NCI-H82 (cell line): ENCODE results near the gene PIK3C2B.
"Not testable (repeated sequence)": the region's sequence is repeated elsewhere in the genome, so short reads cannot be mapped to it uniquely, and the experiment has no call there.

Source experiments
- DNase-seq: peaks from one replicate; lab custom pipeline; 2025; lab: John Stamatoyannopoulos, UW

Gene PIK3C2B

DNA sequence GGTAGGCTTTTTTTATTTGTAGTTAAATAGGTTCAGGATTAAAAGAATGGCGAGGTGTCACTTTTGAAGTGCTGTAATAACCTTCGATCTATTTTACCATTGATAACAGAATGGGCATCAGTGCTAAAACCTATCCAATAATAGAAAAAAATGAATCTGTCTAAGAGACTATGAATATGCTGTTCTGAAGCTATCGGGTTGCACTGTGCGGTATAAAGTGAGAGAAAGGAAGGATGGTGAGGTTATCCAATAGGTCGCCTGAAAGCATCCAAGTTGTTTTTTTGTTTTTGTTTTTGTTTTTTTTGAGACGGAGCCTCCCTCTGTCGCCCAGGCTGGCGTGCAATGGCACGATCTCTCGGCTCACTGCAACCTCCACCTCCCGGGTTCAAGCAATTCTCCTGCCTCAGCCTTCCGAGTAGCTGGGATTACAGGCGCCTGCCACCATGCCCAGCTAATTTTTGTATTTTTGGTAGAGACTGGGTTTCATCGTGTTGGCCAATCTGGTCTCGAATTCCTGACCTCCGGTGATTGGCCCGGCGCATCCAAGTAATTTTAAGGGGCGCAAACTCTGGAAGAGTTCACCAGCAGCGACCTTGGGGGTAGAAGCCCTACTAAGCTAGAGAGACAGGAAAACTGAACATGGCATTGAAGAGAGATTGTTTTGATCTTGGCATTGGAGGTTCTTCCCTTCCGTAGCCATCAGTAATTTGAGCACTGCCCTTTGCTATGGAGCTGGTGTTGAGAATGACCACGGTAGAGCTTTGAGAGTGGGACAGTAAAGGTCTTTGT is 12.9 kb upstream of the PIK3C2B start:
- peak; percentile 83 for DNase-seq

DNA sequence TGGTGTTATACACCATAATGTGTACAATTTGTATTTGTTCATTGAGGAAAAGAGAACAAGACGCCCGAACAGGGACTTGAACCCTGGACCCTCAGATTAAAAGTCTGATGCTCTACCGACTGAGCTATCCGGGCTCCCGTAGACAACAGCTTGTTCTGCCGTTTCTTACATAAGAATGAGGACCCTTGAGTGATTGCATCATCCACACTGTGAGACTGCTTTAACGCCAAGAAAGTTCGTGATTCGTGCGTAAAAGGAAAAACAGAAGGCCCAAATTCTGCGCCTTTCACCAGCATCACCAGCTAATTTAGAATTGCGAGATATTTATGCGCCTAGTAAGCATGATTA is 12.3 kb upstream of the PIK3C2B start:
- DNase-seq, result peak; percentile 98

DNA sequence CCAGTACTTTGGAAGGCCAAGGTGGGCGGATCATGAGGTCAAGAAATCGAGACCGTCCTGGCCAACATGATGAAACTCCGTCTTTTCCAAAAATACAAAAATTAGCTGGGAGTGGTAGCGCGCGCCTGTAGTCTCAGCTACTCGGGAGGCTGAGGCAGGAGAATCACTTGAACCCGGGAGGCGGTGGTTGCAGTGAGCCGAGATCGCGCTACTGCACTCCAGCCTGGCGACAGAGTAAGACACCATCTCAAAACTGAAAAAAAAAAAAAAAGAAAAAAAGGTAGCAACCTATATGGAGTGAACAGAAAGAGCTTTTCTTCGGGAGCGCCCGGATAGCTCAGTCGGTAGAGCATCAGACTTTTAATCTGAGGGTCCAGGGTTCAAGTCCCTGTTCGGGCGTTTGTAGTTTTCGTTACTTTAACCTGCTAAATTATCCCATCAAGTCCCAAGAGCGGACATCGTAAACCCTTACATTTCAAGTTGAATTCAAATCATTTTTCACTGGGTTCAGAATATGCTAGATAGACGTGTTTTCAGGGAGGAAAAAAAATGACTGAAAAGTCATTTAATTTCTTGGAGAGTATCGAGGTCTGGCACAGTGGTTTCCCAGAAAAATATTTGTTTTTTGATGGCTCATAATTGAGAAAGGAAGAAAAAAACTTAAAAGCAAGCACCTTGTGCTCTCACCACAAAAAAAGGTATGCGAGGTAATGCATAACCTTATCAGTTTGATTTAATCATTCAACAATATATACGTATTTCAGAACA is 11.8 kb upstream of the PIK3C2B start:
- DNase-seq, result peak; percentile 97

DNA sequence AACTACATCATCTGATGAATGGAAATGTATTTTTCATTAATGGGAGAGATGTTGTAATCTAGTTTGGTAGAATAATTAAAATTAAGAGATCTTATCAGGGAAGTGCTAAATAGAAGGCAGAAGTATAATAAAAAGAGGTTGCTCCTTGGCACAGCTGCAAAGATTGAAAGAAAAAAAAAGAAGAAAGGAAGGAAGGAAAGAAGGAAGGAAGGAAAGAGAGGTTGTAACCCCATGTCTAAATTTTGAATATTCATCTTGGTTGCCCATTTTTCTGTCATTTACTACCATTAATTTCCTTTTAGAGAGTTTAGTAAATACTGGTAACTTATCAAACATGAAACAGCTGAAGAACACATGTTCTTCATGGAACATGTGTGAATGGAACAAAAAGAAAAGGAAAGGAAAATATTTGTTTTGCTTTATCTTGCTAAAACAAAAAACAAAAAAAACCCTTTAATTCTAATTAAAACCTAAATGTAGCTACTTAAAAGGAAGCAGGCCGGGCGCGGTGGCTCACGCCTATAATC is 11.1 kb upstream of the PIK3C2B start:
- no peak for DNase-seq

DNA sequence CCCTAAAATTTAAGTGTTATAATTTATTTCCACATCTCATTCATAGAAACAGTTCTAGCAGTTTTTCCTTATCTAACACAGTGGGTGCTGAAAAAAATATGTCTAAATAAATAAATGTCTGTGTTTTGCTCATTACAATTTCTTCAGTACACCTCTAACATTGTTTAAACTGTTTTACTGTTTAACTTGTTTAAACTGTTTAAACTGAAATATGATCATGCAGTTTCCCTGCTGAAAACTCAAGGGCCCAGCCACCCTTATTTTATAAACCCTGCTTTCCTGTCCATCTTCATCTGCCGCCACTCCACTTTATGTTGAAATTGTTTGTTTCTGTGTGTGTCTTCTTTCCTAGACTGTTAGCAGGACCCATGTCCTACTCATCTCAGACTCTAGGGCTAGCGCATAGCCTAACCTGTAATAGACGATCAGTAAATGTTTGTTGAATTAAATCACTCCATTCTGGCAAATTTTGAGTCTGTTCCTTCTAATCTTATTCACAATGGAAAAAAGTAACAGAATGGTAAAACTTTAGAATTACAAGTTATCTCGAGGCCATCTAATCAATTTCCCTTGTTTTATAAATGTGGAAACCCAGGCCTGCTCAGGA is 9.4 kb upstream of the PIK3C2B start:
- DNase-seq, result no peak

DNA sequence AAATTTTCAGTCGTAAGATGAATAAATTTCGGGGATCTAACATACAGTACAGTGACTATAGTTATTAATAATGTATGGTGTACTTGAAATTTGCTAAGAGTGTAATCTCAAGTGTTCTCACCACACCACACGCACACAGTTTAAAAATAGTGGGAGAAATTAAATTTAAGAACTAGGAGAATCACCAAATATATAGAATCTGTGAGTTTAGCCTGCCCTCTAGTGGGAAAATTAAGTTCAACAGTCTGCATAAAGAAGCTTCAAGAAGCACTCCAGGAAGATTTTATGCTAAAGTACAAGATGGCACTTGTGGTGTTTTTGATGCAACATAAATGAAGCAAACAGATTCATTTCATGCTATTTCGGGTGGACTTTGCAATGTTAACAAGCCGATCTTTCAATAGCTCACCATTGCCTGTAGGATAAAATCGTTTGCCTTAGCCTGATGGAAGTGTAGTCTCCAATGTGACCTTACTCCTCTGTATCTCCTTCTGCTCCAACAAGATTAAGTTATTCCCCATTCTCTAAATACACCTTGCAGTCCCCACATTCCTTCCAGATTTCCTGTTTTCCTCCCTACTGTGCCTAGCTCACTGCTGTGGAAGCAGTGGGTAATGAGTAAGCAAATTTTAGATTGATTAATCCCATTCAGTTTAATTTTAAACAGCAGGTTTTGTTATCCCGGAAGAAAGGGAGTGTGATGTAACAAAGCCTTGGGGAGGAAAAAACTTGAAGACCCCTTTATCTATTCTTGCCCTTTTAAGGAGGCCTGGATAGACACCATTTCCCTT is 8.7 kb upstream of the PIK3C2B start:
- peak; percentile 84 for DNase-seq

DNA sequence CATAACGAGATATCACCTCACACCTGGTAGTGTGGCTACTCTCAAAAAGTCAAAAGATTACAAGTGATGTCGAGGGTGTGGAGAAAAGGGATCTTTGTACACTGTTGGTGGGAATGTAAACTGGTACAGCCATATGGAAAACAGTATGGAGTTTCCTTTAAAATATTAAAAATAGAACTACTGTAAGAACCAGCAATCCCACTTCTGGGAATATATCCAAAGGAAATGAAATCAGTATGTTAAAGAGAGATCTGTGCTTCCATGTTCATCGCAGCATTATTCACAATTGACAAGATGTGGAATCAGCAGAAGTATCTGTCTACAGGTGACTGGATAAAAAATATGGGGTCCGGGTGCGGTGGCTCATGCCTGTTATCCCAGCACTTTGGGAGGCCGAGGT is 7.6 kb upstream of the PIK3C2B start:
- DNase-seq, result no peak

DNA sequence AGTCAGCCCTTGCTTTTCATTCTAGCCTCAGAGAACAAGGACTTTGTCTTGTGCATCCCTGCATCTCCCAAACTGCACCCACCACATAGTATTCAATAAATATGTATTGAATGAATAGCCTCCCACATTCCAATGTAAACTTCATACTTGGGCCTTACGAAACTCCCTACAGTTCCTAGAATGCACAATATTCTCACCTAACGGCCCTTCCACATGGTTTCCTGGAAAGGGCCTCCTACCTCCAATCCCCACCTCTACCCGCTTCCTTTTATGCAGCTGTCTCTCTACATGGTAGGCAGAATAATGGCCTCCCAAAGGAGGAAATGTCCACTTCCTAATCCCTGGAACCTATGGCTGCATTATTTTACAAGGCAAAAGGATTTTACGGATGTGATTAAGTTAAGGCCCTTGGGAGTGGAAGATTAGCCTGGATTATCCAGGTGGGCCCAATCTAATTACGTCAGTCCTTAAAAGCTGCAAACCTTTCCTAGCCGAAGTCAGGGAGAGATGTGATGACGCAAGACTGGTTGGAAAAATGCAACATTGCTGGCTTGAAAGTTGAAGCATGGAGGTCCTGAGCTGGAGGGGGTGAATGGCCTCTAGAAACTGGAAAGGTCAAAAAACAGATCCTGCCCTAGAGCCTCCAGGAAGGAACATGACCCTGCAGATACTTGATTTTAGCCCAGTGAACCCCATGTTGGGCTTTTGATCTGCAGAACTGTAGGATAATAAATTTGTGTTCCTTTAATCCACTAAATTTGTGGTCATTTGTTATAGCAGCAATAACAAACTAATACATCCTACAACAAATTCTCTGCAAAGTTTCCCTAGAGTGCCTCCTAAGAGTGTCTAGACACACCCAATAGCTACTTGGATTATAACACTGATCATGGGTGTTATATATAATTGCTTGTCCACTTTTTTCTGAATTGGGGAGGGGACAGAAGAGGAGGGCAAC is 5.2 kb upstream of the PIK3C2B start:
- peak; percentile 98 for DNase-seq

DNA sequence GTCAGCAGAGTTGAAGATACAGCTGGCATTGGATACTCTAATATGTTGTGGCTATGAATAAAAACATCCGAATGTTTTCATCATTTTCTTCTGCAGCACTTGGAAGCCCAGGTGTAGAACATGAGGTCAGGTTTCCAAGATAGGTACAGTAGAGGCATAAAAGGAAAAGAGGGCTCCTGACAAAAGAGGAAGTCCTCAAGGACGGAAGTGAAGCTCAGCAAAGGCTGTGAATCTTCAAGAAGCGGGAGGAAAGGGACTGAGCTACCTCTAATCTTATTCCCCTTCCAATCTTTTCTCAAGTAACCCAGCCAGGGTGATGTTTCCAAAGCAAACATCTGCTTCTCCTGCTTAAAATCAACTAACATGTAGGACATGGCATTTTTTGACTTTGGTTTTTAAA is 4.4 kb upstream of the PIK3C2B start:
- DNase-seq, result no peak

DNA sequence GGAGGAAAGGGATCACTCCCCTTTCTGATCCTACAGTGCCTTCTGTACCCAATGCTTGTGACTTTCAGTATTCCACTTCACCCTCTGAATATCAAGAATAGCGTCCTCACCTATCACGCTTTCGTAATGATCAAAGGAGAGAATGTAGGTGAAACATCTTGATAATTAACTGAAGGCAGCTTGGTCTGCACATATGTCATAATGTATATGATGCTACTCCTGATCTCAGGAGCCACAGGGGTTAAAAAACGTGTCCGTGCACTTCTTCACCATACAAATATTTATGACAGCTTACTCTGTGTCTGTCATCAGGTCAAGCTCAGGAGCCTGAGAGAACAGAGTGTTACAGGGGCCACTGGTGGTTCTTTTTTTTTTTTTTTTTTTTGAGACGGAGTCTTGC is 1.2 kb upstream of the PIK3C2B start:
- no peak for DNase-seq

DNA sequence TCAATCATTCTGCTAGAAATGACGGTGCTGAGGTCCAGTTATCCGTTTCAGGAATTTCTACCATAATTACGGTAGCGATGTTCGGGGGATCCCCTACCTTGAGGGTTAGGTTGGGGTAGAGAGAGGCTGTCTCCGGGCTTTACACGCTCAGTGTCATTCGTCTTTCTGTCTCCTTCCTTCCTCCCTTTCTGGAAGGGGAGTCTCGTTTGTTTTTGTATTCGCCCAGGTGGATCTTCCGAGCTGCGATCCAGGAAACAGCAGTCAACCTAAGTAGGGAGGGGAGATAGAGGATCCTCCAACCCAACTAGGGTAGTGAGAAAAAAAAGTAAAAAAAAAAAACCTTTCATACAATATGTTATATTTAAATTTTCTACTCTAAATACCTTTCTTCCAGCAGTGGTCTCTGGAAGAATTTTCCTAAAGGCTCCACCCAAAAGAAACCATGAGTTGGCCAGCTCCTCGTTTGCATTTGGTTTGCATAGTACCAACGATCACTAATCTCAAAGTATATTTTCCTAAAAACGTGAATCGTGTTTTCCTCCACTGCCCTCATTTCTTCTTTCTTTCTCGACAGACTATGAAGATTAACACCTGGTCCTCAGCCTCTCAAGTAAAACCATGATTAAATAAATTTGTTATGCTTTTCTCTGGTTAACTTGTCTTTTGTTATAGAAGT is 611 bp upstream of the PIK3C2B start:
- no peak for DNase-seq

DNA sequence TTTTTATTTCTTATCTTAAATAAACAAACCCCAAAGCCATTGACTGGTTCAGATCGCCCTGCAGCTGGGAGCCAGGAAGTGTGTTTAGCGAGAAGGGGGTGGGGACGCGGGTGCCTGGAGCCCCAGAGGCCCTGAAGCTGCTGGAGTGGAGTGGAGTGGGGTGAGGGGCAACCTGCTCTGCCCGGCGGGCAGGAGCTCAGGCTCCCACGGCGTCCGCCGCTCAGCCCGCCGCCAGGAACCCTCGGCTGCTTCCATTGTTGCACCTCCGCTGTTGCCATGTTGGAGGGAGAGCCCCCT is 673 bp downstream of the PIK3C2B start:
- peak; percentile 71 for DNase-seq

DNA sequence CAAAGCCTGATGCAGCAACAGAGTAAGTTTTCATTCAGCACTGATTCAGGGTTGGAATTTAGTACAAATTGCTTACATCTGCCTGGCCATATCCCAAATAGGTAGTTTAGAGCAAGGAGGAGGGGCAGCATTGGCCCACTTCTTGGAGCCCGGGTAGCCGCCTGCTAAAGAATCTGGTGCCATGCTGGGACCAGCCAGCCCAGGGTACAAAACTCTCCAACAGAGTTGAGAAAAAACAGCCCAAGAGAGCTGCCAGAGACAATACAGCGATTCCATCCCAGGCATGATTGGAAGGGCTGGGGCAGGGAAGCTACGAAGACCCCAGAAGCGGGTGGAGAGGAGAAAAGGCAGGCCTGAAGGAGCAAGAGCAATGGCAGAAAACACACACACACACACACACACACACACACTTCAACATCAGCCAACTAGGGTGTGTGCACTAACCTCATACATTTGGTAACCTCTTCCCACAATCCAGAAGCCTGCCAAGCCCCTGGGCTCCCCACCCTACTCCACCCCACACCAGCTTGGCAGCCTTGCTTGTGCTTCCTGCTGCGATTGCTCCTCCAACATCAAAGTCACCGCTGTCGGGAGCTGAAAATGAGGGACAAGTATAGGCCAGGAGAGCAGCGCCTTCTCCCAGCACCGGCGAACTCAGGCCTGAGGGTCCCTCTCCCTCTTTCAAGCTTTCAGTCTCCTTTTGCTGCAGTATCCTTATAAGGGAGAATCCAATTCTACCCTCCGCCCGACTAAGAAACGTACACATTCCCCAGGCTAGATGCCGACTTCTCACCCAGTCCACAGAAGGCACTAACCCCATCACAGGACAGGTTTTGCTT is 1.2 kb downstream of the PIK3C2B start:
- DNase-seq, result peak; percentile 47

DNA sequence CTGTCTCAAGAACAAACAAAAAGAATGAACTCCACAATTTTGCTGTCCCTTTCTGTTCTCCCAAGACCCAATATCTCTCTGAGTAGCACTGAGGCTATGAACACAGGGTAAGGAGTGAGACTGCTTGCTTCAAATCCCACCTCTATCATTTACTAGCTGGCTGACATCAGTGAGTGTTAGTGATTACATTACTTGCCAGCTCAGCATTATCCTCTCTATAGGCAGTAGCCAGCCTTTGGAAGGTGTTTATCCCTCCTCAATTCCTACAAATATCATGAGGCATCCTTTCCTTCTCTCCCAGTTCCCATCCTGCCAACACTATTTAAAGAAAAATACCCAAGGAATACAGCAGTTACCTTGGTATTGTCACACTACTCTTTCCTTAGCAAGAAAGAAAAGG is 3.0 kb downstream of the PIK3C2B start:
- no peak for DNase-seq

DNA sequence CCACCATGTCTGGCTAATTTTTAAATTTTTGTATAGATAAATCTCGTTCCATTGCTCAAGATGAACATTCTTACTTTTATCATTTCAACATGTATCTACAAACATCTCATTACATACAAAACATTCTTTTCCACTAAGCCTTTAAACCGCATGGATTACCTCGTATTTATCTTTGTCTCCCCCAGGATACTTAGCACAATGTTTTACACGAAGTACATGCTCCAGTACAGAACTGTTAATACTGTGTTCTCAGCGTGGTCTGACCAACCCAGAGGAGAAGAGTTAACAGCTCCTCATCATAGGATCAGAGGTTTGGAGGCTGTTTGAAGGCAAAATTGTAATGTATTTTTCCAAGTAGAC is 7.4 kb downstream of the PIK3C2B start:
- DNase-seq, result peak; percentile 52

DNA sequence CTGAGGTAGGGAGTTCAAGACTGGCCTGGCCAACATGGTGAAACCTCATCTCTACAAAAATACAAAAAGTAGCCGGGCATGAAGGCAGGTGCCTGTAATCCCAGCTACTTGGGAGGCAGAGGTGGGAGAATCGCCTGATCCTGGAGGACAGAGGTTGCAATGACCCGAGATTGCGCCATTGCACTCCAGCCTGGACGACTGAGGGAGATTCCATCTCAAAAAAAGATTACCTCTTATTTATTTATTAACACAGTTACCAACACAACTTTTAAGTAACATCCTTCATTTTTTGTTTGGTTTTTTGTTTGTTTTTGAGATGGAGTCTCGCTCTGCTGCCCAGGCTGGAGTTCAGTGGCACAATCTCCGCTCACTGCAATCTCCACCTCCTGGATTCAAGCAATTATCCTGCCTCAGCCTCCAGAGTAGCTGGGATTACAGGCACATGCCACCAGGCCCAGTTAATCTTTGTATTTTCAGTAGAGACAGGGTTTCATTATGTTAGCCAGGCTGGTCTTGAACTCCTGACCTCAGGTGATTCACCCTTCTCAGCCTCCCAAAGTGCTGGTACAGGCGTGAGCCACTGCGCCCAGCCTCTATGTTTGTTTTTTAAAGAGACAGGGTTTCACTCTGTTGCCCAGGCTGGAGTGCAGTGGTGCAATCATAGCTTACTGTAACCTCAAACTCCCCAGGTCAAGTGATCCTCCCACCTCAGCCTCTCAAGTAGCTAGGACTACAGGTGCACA is 7.9 kb downstream of the PIK3C2B start:
- not testable (repeated sequence) for DNase-seq

DNA sequence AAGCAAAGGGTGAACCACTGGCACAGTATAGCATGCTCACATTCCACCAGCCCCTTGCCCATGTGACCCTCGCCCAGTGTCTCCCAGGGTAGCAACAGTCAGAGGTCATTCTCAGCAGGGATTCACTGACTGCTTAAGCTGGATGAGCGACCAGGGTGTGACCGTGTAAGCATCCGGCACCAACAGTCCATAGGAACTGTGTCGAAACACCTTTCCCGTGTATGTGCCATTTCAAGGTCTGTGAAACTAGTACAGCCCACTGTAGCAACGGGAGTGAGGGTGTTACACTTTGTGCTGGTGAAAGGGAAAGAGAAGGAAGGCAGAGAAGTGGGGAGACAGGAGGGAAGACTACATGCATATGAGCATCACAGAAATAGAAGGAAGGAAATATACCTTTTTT is 10.8 kb downstream of the PIK3C2B start:
- DNase-seq, result no peak

DNA sequence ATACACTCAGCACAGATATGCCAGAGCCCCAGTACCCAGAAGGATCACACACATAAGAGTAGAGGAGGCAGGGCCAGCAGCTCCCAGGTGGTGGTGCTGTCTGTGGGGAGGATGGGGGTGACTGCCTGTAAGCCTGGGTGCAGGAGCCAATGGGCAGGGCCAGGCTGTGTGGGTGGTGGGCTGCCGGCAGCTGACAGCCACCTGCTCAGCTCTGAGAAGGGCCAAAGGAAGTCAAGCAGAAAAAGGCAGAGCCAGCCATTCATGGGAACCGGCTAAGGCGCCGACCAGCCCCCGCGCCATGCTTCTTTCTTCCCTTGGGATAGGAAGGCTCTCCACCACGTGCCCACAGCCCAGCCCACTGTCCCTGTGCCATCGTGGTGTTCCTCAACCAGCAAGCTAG is 14.1 kb downstream of the PIK3C2B start:
- DNase-seq, result no peak
